ENCODE data around the gene CEP290.

DNA sequence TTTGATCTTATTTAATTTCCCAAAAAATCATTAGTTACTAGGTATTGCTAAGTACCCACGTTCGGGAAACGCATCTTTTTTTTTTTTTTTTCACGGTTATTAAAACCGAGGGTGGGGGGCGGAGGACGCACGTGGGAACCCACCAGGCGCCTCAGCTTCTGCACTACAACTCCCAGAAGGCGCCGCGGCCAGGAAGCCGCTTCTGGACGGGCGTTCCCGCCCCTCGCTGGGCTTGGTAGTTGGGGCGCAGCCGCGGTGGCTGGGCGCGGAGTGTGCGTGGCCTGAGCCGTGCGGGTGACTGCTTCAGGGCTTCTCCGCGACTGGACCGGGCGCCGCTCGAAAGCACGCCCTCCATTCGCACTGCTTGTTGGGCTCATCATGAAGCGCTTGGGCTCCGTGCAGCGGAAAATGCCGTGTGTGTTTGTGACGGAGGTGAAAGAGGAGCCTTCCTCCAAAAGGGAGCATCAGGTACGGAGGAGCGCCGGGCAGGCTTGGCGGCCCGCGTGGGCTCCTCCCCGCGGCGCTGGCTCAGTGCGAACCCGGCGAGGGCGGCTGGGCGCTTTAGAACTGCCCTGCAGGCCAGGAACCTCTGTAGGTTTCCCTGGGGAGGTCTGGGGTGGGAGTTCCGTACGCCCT, 106.5 kb downstream of the CEP290 start:
- TF ChIP-seq, protein P1, sequence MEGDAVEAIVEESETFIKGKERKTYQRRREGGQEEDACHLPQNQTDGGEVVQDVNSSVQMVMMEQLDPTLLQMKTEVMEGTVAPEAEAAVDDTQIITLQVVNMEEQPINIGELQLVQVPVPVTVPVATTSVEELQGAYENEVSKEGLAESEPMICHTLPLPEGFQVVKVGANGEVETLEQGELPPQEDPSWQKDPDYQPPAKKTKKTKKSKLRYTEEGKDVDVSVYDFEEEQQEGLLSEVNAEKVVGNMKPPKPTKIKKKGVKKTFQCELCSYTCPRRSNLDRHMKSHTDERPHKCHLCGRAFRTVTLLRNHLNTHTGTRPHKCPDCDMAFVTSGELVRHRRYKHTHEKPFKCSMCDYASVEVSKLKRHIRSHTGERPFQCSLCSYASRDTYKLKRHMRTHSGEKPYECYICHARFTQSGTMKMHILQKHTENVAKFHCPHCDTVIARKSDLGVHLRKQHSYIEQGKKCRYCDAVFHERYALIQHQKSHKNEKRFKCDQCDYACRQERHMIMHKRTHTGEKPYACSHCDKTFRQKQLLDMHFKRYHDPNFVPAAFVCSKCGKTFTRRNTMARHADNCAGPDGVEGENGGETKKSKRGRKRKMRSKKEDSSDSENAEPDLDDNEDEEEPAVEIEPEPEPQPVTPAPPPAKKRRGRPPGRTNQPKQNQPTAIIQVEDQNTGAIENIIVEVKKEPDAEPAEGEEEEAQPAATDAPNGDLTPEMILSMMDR (IDR thresholded peaks at IDR 0.05): no peak
- TF ChIP-seq POLR2A (IDR thresholded peaks at IDR 0.05): peak in 1 of 2 donors; percentile 91

Measured in thyroid gland (tissue), 4 donors.